ENCODE measurements around the gene B9D1.

Gene B9D1

DNA sequence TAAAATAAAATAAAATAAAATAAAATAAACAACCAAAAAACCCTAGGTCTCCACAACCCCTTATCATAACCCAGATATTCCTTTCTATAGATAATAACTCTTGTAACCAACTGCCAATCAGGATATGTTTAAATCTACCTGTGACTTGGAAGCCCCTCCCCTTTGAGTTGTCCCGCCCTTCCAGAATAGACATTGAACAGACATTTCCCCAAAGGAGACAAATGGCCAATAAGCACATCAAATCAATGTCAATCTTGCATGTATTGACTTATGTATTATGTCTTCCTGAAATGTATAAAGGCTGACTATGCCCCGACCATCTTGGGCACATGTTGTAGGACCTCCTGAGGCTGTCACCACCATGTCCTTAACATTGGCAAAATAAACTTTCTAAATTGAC, 14.3 kb upstream of the B9D1 start:
- DNase-seq (ENCODE audit: low read depth in 2 of 2), result no peak

- DNase-seq (ENCODE audit: low read depth in 2 of 2), result no peak
Observed at GRCh38 chr17:19375732-19376131, 13.2 kb upstream of the B9D1 start.

DNA sequence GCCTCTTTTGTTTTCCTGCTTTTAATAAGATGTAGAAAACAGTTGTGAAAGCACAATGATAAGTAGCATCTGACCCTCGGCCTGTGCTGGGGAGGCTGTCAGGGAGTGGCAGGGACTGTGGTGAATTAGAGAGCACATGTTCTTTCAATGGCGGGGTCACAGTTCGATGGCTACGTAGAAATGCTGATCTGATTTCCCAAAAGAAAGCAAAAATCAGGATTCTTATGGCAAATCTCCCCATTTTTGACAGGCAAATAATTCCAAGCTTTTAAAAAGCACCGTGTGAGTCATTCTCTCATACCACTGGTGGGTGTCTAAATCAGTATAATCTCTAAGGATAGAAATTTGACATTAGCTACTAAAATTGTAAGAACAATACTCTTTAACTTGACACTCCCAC, 11.6 kb upstream of the B9D1 start:
- DNase-seq (ENCODE audit: low read depth in 2 of 2), result no peak

GRCh38 chr17:19372866-19373504, 10.5 kb upstream of the B9D1 start:
- DNase-seq (ENCODE audit: low read depth in 2 of 2), result no peak

DNA sequence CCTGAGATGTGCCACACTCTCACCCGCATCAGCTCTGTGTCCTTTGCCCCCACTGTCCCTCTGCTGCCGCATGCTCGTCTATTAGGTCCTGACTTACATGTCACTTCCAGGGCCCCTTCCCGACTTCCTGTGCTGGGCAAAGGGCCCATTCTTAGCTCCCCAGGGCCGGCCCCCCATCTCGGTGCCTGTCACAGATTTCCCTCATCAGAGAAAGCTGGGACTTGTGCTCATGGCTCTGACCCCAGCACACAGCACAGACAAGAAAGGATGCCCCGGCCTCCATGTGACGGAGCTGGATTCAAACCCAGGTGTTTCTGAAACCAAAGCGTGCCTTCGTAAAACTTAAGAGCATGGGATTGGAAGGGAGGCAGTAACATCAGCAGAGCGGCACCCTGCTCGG, 9.9 kb upstream of the B9D1 start:
- no peak for DNase-seq (ENCODE audit: low read depth in 2 of 2)

DNA sequence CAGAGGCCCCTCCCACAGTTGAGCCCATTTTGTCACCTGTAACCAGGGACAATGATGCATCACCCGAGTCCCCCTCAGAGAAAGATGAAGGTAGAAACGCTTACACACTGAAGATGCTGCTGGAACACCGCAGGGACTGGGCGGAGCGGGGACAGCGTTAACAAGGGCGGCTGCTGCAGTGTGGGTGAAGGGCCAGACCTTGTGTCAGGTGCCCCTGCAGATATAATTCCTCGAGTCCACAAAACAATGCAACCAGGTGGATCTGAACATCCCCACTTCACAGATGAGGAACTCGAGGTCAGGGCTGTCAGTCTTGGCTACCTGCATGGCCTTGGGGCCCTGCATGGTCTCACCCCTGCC, 9.5 kb upstream of the B9D1 start:
- no peak for DNase-seq (ENCODE audit: low read depth in 2 of 2)

DNA sequence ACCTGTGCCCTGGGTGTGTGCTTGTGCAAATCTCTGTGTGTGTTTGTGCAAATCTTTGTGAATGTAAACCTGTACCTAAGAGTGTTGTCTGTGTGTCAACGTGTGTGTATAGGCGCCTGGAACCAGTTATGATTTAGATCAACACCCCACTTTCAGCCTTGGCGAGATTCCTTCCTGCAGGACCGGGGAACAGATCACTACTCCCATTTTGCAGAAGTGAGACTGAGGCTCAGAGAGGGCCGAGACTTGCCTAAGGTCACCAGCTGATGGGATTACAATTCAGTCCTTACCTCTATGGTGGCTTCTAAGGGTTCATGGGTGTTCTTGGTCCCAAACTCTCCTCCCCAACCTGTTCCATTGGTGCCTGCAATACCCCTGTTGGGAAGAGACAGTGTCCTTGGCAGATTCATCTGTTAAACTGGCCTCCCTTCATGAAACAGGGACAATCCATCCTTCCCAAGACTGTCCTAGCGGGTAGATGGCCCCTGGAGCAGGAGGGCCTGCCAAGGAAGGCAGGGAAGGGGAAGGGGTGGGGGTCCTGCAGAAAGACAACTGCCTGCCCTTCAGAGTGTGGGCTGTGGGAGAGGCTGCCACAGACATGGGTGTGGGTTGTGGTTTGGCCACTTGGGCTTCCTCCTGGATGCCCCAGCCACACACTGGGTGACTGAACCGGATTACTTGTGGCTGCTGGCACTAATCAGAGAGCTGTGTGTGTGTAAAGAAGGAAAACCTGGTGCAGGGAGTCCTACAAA, 8.9 kb upstream of the B9D1 start:
- no peak for DNase-seq (ENCODE audit: low read depth in 2 of 2)

- DNase-seq (ENCODE audit: low read depth in 2 of 2), result no peak
Observed at GRCh38 chr17:19370493-19370960, 8.0 kb upstream of the B9D1 start.

DNA sequence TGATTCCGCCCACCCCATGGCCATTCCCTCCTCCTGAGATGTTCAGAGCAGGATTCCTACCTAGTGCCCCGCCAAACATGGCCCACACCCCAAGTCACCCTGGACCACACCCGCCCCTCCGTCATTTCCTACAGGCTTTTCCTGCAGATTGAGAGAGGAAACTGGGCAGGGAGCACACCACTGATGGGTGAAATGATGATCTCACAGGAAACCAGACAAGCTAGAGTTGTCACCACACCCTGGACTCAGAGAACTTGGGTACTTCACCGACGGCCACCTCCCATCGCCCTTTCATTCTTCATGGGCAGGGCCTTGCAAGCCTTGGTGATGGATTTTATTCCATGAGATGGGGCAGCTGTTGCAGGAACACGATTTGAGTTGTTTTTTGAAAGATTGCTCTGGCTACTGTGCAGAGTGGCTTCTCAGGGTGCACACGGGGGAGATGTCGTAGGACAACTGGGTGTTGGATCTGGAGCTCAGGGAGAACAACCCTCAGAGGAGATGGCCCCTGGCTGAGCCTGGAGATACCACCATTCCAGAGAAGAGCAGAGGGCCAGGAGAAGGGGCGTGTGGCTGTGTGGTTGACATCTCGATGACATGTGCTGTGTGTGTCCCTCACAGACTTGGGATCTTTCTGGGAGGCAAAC, 7.4 kb upstream of the B9D1 start:
- no peak for DNase-seq (ENCODE audit: low read depth in 2 of 2)

DNA sequence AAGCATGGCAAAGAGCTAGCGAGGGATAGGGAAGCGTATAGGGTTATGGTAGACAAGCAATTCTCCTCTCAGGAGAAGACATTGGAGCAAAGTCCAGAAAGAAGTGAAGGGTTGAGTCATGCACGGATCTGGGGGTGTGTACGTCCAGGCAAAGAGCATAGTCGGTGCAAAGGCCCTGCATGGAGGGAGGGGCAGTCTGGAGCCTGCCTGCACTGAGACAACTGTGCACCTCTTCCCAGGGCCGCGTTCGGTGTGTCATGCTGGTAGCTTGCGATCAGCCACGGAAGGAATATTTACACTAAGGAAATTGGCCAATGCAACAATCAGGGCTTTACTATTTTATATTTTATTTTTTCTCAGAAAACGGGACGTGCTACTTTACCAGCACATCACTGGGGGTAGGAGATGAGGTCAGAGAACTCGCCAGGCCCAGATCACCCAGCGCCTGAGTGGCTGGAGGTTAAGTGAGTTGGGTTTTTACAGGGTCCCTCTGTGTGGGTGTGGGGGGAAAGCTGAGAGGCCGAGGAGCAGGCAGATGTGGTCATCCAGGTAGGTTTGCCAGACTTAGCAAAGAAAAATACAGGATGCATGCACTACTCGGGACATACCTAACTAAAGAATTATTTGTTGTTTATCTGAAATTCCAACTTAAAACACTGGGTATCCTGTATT, 6.7 kb upstream of the B9D1 start:
- DNase-seq (ENCODE audit: low read depth in 2 of 2), result no peak

- DNase-seq (ENCODE audit: low read depth in 2 of 2), result no peak
Observed at GRCh38 chr17:19368229-19368628, 5.7 kb upstream of the B9D1 start.

GRCh38 chr17:19366637-19366972, 4.1 kb upstream of the B9D1 start:
- DNase-seq (ENCODE audit: low read depth in 2 of 2), result no peak

DNA sequence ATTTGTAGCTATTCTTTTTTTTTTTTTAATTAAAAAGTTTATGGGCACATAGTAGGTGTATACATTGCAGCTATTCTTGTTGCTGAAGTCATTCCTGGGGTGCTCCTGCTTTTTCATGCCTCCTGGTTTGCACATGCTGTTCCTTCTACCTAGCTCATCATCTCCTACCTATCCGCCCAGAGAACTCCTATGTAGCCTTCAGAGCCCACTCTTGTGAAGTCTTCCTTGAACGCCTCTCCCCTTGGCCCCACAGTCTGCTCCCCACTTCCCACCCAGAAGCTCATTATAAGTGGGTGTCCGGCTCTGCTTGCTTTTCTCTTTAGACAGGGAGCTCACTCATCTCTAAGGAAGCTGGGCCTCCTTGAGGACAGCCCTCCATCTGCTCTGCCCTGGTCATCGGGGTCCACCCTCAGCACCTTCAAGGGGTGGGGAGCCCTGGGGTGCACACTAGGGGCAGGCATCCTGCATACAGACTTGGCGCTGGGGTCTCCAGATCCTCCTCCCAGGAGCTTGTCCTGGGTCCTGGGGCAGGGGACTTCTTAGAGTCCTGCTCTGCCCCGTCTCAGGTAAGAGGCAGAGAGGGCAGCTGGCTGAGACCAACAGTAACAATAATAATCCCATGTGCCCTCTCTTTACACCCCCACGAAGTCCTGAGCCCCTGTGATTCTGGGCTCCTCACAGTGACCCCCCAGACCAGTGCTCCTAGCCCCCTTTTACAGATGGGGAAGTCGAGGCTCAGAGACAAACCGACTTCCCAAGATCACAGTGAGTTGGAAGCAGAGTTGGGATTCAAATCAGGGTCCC, 3.5 kb upstream of the B9D1 start:
- no peak for DNase-seq (ENCODE audit: low read depth in 2 of 2)

- DNase-seq (ENCODE audit: low read depth in 2 of 2), result no peak
Observed at GRCh38 chr17:19365499-19365817, 2.9 kb upstream of the B9D1 start.

GRCh38 chr17:19364699-19365498, 2.4 kb upstream of the B9D1 start:
- DNase-seq (ENCODE audit: low read depth in 2 of 2), result no peak

DNA sequence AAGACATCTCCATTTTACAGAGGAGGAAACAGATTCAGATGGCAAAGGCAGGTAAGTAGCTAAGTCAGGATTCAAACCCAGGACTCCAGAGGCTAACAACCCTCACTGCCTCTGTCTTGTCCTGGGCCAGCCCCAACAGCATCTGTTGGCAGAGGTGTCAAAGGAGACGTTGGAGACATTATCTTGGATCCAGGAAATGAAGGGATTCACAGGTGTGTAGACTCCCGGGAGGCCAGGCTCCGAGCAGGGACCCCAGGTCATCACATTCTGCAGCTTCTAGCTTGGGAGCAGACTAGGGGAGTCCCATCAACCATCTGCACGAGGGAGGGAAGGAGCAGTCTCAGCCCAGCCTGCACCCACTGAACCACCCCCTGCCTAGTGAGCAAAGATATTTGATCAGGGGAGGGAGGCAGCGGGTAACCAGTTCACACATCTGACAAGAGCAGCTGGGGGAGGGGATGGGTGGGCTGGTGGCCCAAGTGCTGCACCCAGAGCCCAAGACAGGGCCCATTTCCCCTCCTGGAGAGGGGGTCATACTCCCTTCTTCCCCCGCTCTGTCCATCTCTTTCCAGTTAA, 1.0 kb upstream of the B9D1 start:
- DNase-seq (ENCODE audit: low read depth in 2 of 2), result no peak

GRCh38 chr17:19363114-19363438, 553 bp upstream of the B9D1 start:
- no peak for DNase-seq (ENCODE audit: low read depth in 2 of 2)

DNA sequence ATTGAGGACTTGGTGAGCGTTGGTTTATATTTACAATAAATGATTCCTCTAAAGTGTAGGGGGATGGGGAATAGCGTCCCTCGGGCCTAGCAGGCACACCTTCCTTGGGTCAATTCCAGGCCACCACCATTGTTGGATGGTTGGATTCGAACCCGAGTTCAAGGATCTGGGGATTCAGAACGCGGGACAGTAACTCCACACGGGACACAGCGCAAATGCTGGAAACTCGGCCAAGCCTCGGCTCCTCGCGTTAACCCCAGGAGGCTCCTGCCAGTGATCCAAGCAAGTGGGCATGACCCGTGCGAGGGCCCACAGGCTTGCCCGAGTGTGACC, 613 bp downstream of the B9D1 start:
- no peak for DNase-seq (ENCODE audit: low read depth in 2 of 2)

DNA sequence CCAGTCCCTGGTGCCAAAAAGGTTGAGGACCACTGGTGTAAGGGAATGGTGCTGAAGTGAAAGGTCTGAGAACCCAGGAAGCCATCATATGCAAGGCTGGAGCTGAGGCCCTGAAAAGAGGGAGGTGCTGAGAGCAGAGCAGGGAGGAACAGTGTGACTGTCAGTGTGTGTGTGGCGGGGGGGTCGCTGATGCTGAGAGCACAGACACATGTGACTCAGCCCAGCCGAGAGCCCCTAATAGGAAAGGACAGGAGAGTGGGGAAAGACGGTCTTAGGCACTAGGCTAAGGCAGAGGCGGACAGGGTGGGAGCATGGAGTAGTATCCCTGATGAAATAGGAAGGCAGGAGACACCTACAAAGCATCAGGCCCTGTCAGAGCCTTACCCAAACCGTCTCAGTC, 1.2 kb downstream of the B9D1 start:
- no peak for DNase-seq (ENCODE audit: low read depth in 2 of 2)

DNA sequence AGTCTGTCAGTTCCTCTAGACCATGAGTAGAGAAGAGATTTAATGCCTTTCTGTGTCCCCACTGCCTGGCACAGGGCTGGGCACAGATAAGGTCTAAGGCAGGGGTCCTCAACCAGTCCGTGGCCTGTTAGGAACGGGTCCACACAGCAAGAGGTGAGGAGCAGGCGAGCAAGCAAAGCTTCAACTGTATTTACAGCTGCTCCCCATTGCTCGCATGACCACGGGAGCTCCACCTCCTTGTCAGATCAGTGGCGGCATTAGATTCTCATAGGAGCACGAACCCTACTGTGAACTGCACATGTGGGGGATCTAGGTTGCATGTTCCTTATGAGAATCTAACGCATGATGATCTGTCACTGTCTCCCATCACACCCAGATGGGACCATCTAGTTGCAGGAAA, 1.8 kb downstream of the B9D1 start:
- DNase-seq (ENCODE audit: low read depth in 2 of 2), result no peak

DNA sequence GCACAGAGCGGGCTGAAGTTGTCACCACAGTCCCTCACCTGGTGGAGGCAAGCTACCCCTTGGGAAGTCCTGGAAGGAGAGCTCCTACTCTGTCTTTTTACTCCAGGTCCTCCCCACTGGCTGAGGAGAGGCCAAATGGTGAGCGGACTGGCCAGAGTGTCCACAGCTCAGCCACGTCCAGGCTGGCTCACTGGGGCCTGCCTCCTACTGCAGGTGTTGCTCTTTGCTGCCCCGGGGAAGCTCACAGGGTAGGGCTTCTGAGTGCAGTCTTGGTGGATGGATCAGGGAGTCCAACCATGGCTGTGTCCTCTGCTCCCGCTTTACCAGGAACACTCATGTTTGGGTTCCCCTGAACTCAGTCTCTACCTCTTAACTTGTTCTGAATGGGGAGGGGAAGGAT, 2.7 kb downstream of the B9D1 start:
- DNase-seq (ENCODE audit: low read depth in 2 of 2), result no peak

All from stimulated activated CD4-positive, alpha-beta T cell treated with anti-CD3 and anti-CD28 coated beads, Interleukin-4, amount 100 ng/mL, for 48 hours (primary cell).